Natural killer cell (primary cell): ENCODE measurements around the gene ITGA3. TPM values are rescaled to one million over a fixed set of nuclear protein-coding genes. Genes with fewer than 3 reads are reported as not detected.

Experiments used
- ATAC-seq, 3 donors: fragments of 150-1000 bp in 2 of 3; fragments of 200-7000 bp in 1 of 3; cut with Tn5 transposase; 1 replicate in 1 of 3; 2 replicates in 2 of 3; pipeline ENCODE4 v1.10.0; 2021; ENCODE audit warnings: mild to moderate bottlenecking in 2 of 3, moderate library complexity in 2 of 3
- DNase-seq, 2 donors: peaks; one replicate each; pipeline versions ENCODE4 v3.0.0 to v3.0.0-alpha.2; 2013 to 2021; ENCODE audit warnings: mixed read lengths in 1 of 2
- H3K27ac ChIP-seq: one replicate; pipeline ENCODE4 v1.5.1; 2013; ENCODE audit warnings: mild to moderate bottlenecking, low read length
- H3K27me3 ChIP-seq: one replicate; pipeline ENCODE4 v1.6.1; 2013; ENCODE audit warnings: low read length; ENCODE audit not compliant: control insufficient read depth, insufficient read depth
- H3K36me3 ChIP-seq: one replicate; pipeline ENCODE4 v1.6.1; 2013; ENCODE audit warnings: low read length; ENCODE audit not compliant: control insufficient read depth, insufficient read depth
- H3K4me1 ChIP-seq: one replicate; pipeline ENCODE4 v1.6.1; 2013; ENCODE audit warnings: low read length; ENCODE audit not compliant: control insufficient read depth, insufficient read depth
- H3K4me3 ChIP-seq: one replicate; pipeline ENCODE4 v1.5.1; 2013; ENCODE audit warnings: low read length
- H3K9me3 ChIP-seq: one replicate; pipeline ENCODE4 v1.6.1; 2013; ENCODE audit warnings: low read length; ENCODE audit not compliant: control insufficient read depth, insufficient read depth
- H3K27ac Mint-ChIP-seq, 2 donors: one replicate each; pipeline ENCODE4 v1.8.0; 2022; ENCODE audit warnings: mild to moderate bottlenecking in 2 of 2, mixed read lengths in 2 of 2, moderate library complexity in 1 of 2
- H3K27me3 Mint-ChIP-seq, 2 donors: one replicate each; pipeline ENCODE4 v1.8.0; 2022; ENCODE audit warnings: low read depth in 2 of 2, mixed read lengths in 2 of 2
- H3K36me3 Mint-ChIP-seq: one replicate; pipeline ENCODE4 v1.8.0; 2022; ENCODE audit warnings: mixed read lengths
- H3K4me1 Mint-ChIP-seq, 2 donors: one replicate each; pipeline ENCODE4 v1.8.0; 2022; ENCODE audit warnings: mixed read lengths in 2 of 2
- H3K4me3 Mint-ChIP-seq: one replicate; pipeline ENCODE4 v1.8.0; 2022; ENCODE audit warnings: mild to moderate bottlenecking, moderate library complexity, mixed read lengths
- H3K9me3 Mint-ChIP-seq, 2 donors: one replicate each; pipeline ENCODE4 v1.8.0; 2022; ENCODE audit warnings: mixed read lengths in 2 of 2
- CTCF ChIP-seq: fragments of 200-600 bp; IDR thresholded peaks from one replicate; pipeline ENCODE4 v1.8.0; 2022; ENCODE audit warnings: antibody characterized with exemption
- WGBS: methylation state at CpG from one replicate; pipeline ENCODE4 v1.1.7; 2013; ENCODE audit warnings: missing lambda C conversion rate; ENCODE audit not compliant: insufficient coverage; 5-methylcytosine and 5-hydroxymethylcytosine counted together
- intact Hi-C: fragments of 100-400 bp; cut with micrococcal nuclease; formaldehyde crosslinking; loops from one replicate; pipeline ENCODE4 v1.14.2; 2022
- total RNA-seq, 4 donors: library from RNA; stranded (reverse); fragments of 120-200 nt in 1 of 4; gene quantifications; one replicate each; pipeline versions ENCODE4 v1.2.3 to v1.2.4, GENCODE V29; 2013 to 2022

The ITGA3 gene
- total RNA-seq, 3 donors from 2014 or later (not counting 1 experiment from before 2014, with no cell fraction given): 0.47 to 2.8 (median 1.4) TPM

- H3K36me3 ChIP-seq: peaks cover 19% of the 10 kb centered on the region
- intact Hi-C loops: loop anchor here (5.0 to 10.0 kb wide), 2 partner anchors 53 to 196 kb away; partner anchors contain the start of gene PPP1R9B
- DNase-seq: no peak
Observed at GRCh38 chr17:50099003-50099402, 43.1 kb downstream of the ITGA3 start.

GRCh38 chr17:50100480-50100883 lies 44.6 kb downstream of the ITGA3 start:
- no peaks in the 10 kb centered on the region for H3K27me3 ChIP-seq
- Mint-ChIP-seq H3K36me3 (no peaks in the 10 kb centered on the region), H3K4me1 (peaks cover 40 to 42% of the 10 kb centered on the region in 2 donors), H3K9me3 (no peaks in the 10 kb centered on the region), H3K27me3 (no peaks in the 10 kb centered on the region), H3K4me3 (no peak overlapping the region), H3K27ac (no peak overlapping the region)
- H3K27ac ChIP-seq: no peak overlapping the region
- no peak for TF ChIP-seq CTCF
- intact Hi-C loops: no loop called here
- H3K4me3 ChIP-seq: no peak overlapping the region
- H3K4me1 ChIP-seq: peaks cover 53% of the 10 kb centered on the region
- no peaks in the 10 kb centered on the region for H3K9me3 ChIP-seq
- peaks cover 21% of the 10 kb centered on the region for H3K36me3 ChIP-seq
- DNase-seq: no peak
- 79% methylated on average over 5 of the region's 5 CpGs for WGBS
- peak in 1 of 3 donors; percentile 54 for ATAC-seq

More at GRCh38 chr17:50099003-50099402, 43.1 kb downstream of the ITGA3 start:
- no peaks in the 10 kb centered on the region for H3K9me3 ChIP-seq
- no peaks in the 10 kb centered on the region for H3K27me3 Mint-ChIP-seq
- H3K4me1 ChIP-seq: peaks cover 55% of the 10 kb centered on the region
- WGBS: 95% methylated on average over 5 of the region's 5 CpGs
- no peaks in the 10 kb centered on the region for H3K9me3 Mint-ChIP-seq
- no peak overlapping the region for H3K4me3 Mint-ChIP-seq
- H3K27me3 ChIP-seq: no peaks in the 10 kb centered on the region
- H3K27ac Mint-ChIP-seq: no peak overlapping the region
- H3K4me1 Mint-ChIP-seq: peaks cover 50 to 55% of the 10 kb centered on the region in 2 donors
- TF ChIP-seq CTCF: no peak
- no peaks in the 10 kb centered on the region for H3K36me3 Mint-ChIP-seq
- no peak overlapping the region for H3K4me3 ChIP-seq
- H3K27ac ChIP-seq: no peak overlapping the region
- ATAC-seq: no peak

GRCh38 chr17:50100921-50101345 lies 45.0 kb downstream of the ITGA3 start:
- Histone ChIP-seq H3K27ac (no peak overlapping the region), H3K9me3 (no peaks in the 10 kb centered on the region)
- no peak for ATAC-seq

More at GRCh38 chr17:50100921-50101345, 45.0 kb downstream of the ITGA3 start:
- peaks cover 35 to 38% of the 10 kb centered on the region in 2 donors for H3K4me1 Mint-ChIP-seq
- 90% methylated on average over 15 of the region's 15 CpGs for WGBS
- H3K27me3 ChIP-seq: no peaks in the 10 kb centered on the region
- H3K4me3 Mint-ChIP-seq: no peak overlapping the region
- no peaks in the 10 kb centered on the region for H3K27me3 Mint-ChIP-seq
- H3K4me1 ChIP-seq: peaks cover 48% of the 10 kb centered on the region
- H3K27ac Mint-ChIP-seq: no peak overlapping the region
- no peaks in the 10 kb centered on the region for H3K9me3 Mint-ChIP-seq
- no peak for TF ChIP-seq CTCF
- H3K36me3 Mint-ChIP-seq: no peaks in the 10 kb centered on the region
- no peak overlapping the region for H3K4me3 ChIP-seq
- H3K36me3 ChIP-seq: peaks cover 23% of the 10 kb centered on the region
- intact Hi-C loops: no loop called here
- DNase-seq: no peak
